ENCODE measurements around the gene FOXD2. TPM values are rescaled to one million over a fixed set of nuclear protein-coding genes. Genes with fewer than 3 reads are reported as not detected.

Gene FOXD2
- total and polyA plus RNA-seq, 2 donors (not counting 1 experiment from before 2014, with no cell fraction given) = 0.24 to 0.37 TPM

DNA sequence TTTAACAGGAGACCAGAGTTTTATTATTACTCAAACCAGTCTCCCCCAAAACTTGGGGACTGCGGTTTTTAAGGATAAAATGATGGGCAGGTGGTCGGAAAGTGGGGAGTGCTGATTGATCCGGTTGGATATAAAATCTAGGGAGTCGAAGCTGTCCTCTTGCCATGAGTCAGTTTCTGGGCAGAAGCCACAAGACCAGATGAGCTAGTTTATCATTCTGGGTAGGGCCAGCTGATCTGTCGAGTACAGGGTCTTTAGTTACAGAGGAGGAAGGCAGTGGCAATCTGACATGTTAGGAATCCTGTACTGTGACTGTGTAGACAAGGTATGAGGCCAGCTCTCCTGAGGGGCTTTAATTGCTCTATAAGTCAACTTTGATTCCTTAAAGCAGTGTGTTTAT, 44.7 kb upstream of the FOXD2 start:
- Mint-ChIP-seq H3K4me1 (no peaks in the 10 kb centered on the region), H3K27ac (no peak overlapping the region), H3K9me3 (ENCODE audit: insufficient read depth) (no peaks in the 10 kb centered on the region), H3K4me3 (no peak overlapping the region), H3K27me3 (peaks cover 44% of the 10 kb centered on the region)
- TF ChIP-seq, protein P1, sequence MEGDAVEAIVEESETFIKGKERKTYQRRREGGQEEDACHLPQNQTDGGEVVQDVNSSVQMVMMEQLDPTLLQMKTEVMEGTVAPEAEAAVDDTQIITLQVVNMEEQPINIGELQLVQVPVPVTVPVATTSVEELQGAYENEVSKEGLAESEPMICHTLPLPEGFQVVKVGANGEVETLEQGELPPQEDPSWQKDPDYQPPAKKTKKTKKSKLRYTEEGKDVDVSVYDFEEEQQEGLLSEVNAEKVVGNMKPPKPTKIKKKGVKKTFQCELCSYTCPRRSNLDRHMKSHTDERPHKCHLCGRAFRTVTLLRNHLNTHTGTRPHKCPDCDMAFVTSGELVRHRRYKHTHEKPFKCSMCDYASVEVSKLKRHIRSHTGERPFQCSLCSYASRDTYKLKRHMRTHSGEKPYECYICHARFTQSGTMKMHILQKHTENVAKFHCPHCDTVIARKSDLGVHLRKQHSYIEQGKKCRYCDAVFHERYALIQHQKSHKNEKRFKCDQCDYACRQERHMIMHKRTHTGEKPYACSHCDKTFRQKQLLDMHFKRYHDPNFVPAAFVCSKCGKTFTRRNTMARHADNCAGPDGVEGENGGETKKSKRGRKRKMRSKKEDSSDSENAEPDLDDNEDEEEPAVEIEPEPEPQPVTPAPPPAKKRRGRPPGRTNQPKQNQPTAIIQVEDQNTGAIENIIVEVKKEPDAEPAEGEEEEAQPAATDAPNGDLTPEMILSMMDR (IDR thresholded peaks at IDR 0.05) = no peak
- TF ChIP-seq EZH2 (IDR thresholded peaks at IDR 0.05; ENCODE audit: borderline replicate concordance, insufficient read depth, low read depth, low read length, poor library complexity, severe bottlenecking) = no peak
- ChIA-PET POLR2A (no interaction called here), CTCF (interaction anchor here (0.7 to 0.9 kb wide), 2 partner anchors 138 to 333 kb away, joined by 3 to 4 read pairs; no protein-coding TSS in a partner anchor)
- ATAC-seq (ENCODE audit: low read depth) (no peak), DNase-seq (no peak)
- Histone ChIP-seq H3K4me3 (ENCODE audit: control extremely low read depth in 1 of 5, extremely low read depth in 1 of 5, insufficient read depth in 1 of 5, low read depth in 2 of 5, low read length in 4 of 5) (no peak overlapping the region), H3K27ac (ENCODE audit: low read length in 2 of 2) (no peak overlapping the region), H3K36me3 (replicated peaks in 1 of 2; ENCODE audit: control extremely low read depth in 1 of 2, control insufficient read depth in 1 of 2, extremely low read depth in 1 of 2, insufficient read depth in 2 of 2, low read length in 1 of 2) (no peaks in the 10 kb centered on the region), H3K79me2 (ENCODE audit: control insufficient read depth, insufficient read depth, low read length) (no peaks in the 10 kb centered on the region), H4K20me1 (ENCODE audit: control insufficient read depth, insufficient read depth, low read length, poor library complexity, severe bottlenecking) (no peaks in the 10 kb centered on the region), H2AFZ (ENCODE audit: insufficient read depth, low read depth, low read length, poor library complexity, severe bottlenecking) (no peak overlapping the region), H3K27me3 (replicated peaks in 1 of 4; ENCODE audit: control extremely low read depth in 1 of 4, control insufficient read depth in 3 of 4, insufficient read depth in 4 of 4, low read length in 3 of 4) (peaks cover 0 to 8% (median 2%) of the 10 kb centered on the region in 4 experiments), H3K4me1 (ENCODE audit: control insufficient read depth in 2 of 2, insufficient read depth in 2 of 2, low read length in 2 of 2) (no peaks in the 10 kb centered on the region), H3K9ac (ENCODE audit: low read length) (no peak overlapping the region), H3K4me2 (replicated peaks; ENCODE audit: low read depth, low read length, poor library complexity, severe bottlenecking) (no peak overlapping the region), H3K9me3 (ENCODE audit: control extremely low read depth in 1 of 3, control insufficient read depth in 2 of 3, insufficient read depth in 1 of 3, low read length in 2 of 3) (no peaks in the 10 kb centered on the region)
- WGBS (ENCODE audit: insufficient coverage) = 96% methylated on average over 4 of the region's 5 CpGs
- intact Hi-C loops (cut with micrococcal nuclease) = no loop called here

DNA sequence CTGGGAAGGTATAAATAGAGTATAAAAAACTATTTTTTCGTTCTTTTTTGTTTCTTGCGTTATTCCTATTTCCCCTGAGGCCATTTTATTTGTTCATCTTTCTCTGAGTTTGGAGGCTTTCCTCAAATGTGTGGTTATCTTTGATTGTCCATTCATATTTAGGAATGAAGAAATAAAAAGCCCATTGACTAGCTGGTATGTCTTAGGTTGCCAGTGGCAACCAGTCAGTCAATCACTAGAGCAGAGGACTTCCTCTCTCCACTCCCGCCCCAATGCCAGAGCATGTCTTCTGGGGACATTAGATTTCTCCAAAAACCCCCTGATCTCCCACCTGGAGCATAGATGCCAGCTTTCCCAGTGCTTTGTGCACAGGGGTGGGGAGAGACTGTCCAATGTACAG, 42.4 kb upstream of the FOXD2 start:
- H3K27me3 Mint-ChIP-seq = peaks cover 45% of the 10 kb centered on the region
- Histone ChIP-seq H3K27me3 (replicated peaks in 1 of 4; ENCODE audit: control extremely low read depth in 1 of 4, control insufficient read depth in 3 of 4, insufficient read depth in 4 of 4, low read length in 3 of 4) (peaks cover 0 to 8% (median 4%) of the 10 kb centered on the region in 4 experiments), H3K4me1 (ENCODE audit: control insufficient read depth in 2 of 2, insufficient read depth in 2 of 2, low read length in 2 of 2) (peaks cover 0 to 4% of the 10 kb centered on the region in 2 donors), H3K9ac (ENCODE audit: low read length) (no peak overlapping the region), H3K79me2 (ENCODE audit: control insufficient read depth, insufficient read depth, low read length) (no peaks in the 10 kb centered on the region), H3K4me3 (ENCODE audit: control extremely low read depth in 1 of 5, extremely low read depth in 1 of 5, insufficient read depth in 1 of 5, low read depth in 2 of 5, low read length in 4 of 5) (no peak overlapping the region), H3K36me3 (replicated peaks in 1 of 2; ENCODE audit: control extremely low read depth in 1 of 2, control insufficient read depth in 1 of 2, extremely low read depth in 1 of 2, insufficient read depth in 2 of 2, low read length in 1 of 2) (no peaks in the 10 kb centered on the region), H3K4me2 (replicated peaks; ENCODE audit: low read depth, low read length, poor library complexity, severe bottlenecking) (no peak overlapping the region), H3K27ac (ENCODE audit: low read length in 2 of 2) (no peak overlapping the region), H3K9me3 (ENCODE audit: control extremely low read depth in 1 of 3, control insufficient read depth in 2 of 3, insufficient read depth in 1 of 3, low read length in 2 of 3) (no peaks in the 10 kb centered on the region), H2AFZ (ENCODE audit: insufficient read depth, low read depth, low read length, poor library complexity, severe bottlenecking) (no peak overlapping the region), H4K20me1 (ENCODE audit: control insufficient read depth, insufficient read depth, low read length, poor library complexity, severe bottlenecking) (no peaks in the 10 kb centered on the region)
- no peak for DNase-seq
- TF ChIP-seq EZH2 (IDR thresholded peaks at IDR 0.05; ENCODE audit: borderline replicate concordance, insufficient read depth, low read depth, low read length, poor library complexity, severe bottlenecking) = no peak
- TF ChIP-seq, protein P1 (IDR thresholded peaks at IDR 0.05) = no peak
- H3K4me1 Mint-ChIP-seq = peaks cover 4% of the 10 kb centered on the region
- ChIA-PET POLR2A (no interaction called here), CTCF (no interaction called here)
- 100% methylated on average over 1 of the region's 3 CpGs for WGBS (ENCODE audit: insufficient coverage)
- no peaks in the 10 kb centered on the region for H3K9me3 Mint-ChIP-seq (ENCODE audit: insufficient read depth)
- intact Hi-C loops (cut with micrococcal nuclease) = no loop called here
- H3K27ac Mint-ChIP-seq = no peak overlapping the region
- H3K4me3 Mint-ChIP-seq = no peak overlapping the region
- no peak for ATAC-seq (ENCODE audit: low read depth)
